PC-3 (cell line): ENCODE results near the gene RASSF5.

Source experiments
- EZH2 ChIP-seq: fragments of 300-600 bp; sonication (generic); IDR thresholded peaks from one replicate; pipeline ENCODE4 v1.6.1; 2017; ENCODE audit warnings: antibody characterized with exemption, mild to moderate bottlenecking, low read length; ENCODE audit not compliant: unreplicated experiment
- TF ChIP-seq, protein P1 (sequence below): fragments of 300-600 bp; sonication (generic); conservative IDR thresholded peaks from 2 replicates; pipeline ENCODE4 v1.5.1; 2017; ENCODE audit warnings: antibody characterized with exemption, low read depth, mild to moderate bottlenecking, low read length

GRCh38 chr1:206503591-206504362 is 3.6 kb upstream of the RASSF5 start:
- TF ChIP-seq EZH2, result no peak
- TF ChIP-seq, protein P1, sequence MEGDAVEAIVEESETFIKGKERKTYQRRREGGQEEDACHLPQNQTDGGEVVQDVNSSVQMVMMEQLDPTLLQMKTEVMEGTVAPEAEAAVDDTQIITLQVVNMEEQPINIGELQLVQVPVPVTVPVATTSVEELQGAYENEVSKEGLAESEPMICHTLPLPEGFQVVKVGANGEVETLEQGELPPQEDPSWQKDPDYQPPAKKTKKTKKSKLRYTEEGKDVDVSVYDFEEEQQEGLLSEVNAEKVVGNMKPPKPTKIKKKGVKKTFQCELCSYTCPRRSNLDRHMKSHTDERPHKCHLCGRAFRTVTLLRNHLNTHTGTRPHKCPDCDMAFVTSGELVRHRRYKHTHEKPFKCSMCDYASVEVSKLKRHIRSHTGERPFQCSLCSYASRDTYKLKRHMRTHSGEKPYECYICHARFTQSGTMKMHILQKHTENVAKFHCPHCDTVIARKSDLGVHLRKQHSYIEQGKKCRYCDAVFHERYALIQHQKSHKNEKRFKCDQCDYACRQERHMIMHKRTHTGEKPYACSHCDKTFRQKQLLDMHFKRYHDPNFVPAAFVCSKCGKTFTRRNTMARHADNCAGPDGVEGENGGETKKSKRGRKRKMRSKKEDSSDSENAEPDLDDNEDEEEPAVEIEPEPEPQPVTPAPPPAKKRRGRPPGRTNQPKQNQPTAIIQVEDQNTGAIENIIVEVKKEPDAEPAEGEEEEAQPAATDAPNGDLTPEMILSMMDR, result no peak
